Measurements from ENCODE around the gene ZNF462.
"Not testable (repeated sequence)": the region's sequence is repeated elsewhere in the genome, so short reads cannot be mapped to it uniquely, and the experiment has no call there.

The ZNF462 gene

DNA sequence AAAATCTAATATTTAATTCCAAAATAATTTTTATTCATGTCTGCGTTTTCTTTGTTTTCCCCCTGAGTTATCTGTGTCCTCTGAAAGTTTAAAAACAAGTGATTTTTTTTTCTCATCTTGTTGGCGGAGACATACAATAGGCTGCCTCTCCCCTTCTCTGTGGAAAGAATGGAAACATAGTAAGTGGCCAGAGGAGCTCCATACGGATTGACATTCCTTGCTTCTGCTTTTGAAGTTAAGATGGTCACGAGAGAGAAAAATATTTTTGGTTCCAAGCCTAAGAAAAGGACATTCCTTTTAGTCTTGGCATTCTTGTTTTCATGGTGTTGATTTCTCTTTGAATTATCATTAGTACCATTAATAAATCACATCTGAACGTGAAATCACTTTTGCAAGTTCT, 28.3 kb downstream of the ZNF462 start:
- no peak overlapping the region for H3K4me3 ChIP-seq (ENCODE audit: control insufficient read depth, low read depth, low read length)
- DNase-seq (ENCODE audit: low read depth): no peak
- TF ChIP-seq, protein P1, sequence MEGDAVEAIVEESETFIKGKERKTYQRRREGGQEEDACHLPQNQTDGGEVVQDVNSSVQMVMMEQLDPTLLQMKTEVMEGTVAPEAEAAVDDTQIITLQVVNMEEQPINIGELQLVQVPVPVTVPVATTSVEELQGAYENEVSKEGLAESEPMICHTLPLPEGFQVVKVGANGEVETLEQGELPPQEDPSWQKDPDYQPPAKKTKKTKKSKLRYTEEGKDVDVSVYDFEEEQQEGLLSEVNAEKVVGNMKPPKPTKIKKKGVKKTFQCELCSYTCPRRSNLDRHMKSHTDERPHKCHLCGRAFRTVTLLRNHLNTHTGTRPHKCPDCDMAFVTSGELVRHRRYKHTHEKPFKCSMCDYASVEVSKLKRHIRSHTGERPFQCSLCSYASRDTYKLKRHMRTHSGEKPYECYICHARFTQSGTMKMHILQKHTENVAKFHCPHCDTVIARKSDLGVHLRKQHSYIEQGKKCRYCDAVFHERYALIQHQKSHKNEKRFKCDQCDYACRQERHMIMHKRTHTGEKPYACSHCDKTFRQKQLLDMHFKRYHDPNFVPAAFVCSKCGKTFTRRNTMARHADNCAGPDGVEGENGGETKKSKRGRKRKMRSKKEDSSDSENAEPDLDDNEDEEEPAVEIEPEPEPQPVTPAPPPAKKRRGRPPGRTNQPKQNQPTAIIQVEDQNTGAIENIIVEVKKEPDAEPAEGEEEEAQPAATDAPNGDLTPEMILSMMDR (conservative IDR thresholded peaks at IDR 0.05; ENCODE audit: control insufficient read depth, insufficient read depth, low read depth, low read length): no peak

GRCh38 chr9:106892632-106893031, 29.7 kb downstream of the ZNF462 start:
- no peak overlapping the region for H3K4me3 ChIP-seq (ENCODE audit: control insufficient read depth, low read depth, low read length)

DNA sequence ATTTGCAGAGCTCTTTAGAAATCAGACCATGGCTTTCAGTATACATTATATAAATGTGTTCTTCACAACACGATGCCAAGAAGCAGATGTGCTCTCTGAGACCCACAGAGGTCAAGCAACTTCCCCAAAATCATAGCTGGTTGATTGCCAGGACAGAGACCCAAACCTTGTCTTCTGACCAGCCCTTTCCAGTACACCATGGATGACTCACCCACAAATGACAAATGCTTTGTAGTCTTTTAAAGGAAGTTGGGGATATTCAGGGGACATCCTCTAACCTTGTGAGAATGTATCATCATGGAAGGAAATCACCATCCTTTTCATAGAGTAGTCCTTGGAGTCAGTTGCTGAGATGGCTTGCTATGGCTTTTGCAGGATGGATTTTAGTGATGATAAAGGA, 30.1 kb downstream of the ZNF462 start:
- peak; percentile 89 for DNase-seq (ENCODE audit: low read depth)
- no peak overlapping the region for H3K4me3 ChIP-seq (ENCODE audit: control insufficient read depth, low read depth, low read length)
- TF ChIP-seq, protein P1 (conservative IDR thresholded peaks at IDR 0.05; ENCODE audit: control insufficient read depth, insufficient read depth, low read depth, low read length): no peak

More at GRCh38 chr9:106892632-106893031, 29.7 kb downstream of the ZNF462 start:
- TF ChIP-seq, protein P1 (conservative IDR thresholded peaks at IDR 0.05; ENCODE audit: control insufficient read depth, insufficient read depth, low read depth, low read length): no peak
- DNase-seq (ENCODE audit: low read depth): peak; percentile 98

GRCh38 chr9:106896695-106897094, 33.7 kb downstream of the ZNF462 start:
- no peak overlapping the region for H3K4me3 ChIP-seq (ENCODE audit: control insufficient read depth, low read depth, low read length)
- TF ChIP-seq, protein P1 (conservative IDR thresholded peaks at IDR 0.05; ENCODE audit: control insufficient read depth, insufficient read depth, low read depth, low read length): no peak

DNA sequence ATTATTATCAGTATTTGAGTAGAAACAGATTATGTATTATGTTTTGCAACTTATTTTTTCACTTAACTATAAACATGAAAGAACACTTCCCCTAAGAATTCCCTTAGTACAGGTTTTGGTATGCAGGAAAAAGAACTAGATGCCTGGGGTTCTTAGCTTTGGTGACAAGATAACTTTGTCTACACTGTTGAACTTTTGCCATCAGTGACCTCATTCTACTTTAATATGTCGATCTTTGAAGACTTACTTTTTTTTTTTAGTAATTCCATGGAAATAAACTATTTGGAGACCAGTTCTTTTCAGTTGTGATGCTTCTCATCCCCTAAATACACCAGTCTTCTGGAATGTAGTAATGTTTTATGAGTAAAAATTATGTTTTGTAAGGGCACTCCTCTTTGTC, 34.3 kb downstream of the ZNF462 start:
- TF ChIP-seq, protein P1 (conservative IDR thresholded peaks at IDR 0.05; ENCODE audit: control insufficient read depth, insufficient read depth, low read depth, low read length): no peak
- DNase-seq (ENCODE audit: low read depth): peak; percentile 60

More at GRCh38 chr9:106896695-106897094, 33.7 kb downstream of the ZNF462 start:
- no peak for DNase-seq (ENCODE audit: low read depth)

GRCh38 chr9:106897751-106898150, 34.8 kb downstream of the ZNF462 start:
- no peak for DNase-seq (ENCODE audit: low read depth)
- TF ChIP-seq, protein P1 (conservative IDR thresholded peaks at IDR 0.05; ENCODE audit: control insufficient read depth, insufficient read depth, low read depth, low read length): no peak

More for the DNA sequence above, 34.3 kb downstream of the ZNF462 start:
- H3K4me3 ChIP-seq (ENCODE audit: control insufficient read depth, low read depth, low read length): no peak overlapping the region

GRCh38 chr9:106900523-106900922, 37.6 kb downstream of the ZNF462 start:
- H3K4me3 ChIP-seq (ENCODE audit: control insufficient read depth, low read depth, low read length); DNase-seq (ENCODE audit: low read depth): not testable (repeated sequence)

More at GRCh38 chr9:106897751-106898150, 34.8 kb downstream of the ZNF462 start:
- H3K4me3 ChIP-seq (ENCODE audit: control insufficient read depth, low read depth, low read length): no peak overlapping the region
